Lower leg skin (tissue), 4 donors: ENCODE measurements around the gene CARD10. TPM values are rescaled to one million over a fixed set of nuclear protein-coding genes. Genes with fewer than 3 reads are reported as not detected.
A peak's percentile ranks its signal among the peaks of the same experiment; 100 is the strongest.
"Not testable (repeated sequence)": the region's sequence is repeated elsewhere in the genome, so short reads cannot be mapped to it uniquely, and the experiment has no call there.

ENCODE experiments used
- DNase-seq, 2 donors: peaks; one replicate each; pipeline ENCODE4 v3.0.0-alpha.2; 2019; ENCODE audit warnings: low spot score in 2 of 2
- H3K4me3 ChIP-seq: fragments of 200-600 bp; sonication (generic); 2 replicates; pipeline ENCODE4 v1.5.1; 2017; ENCODE audit warnings: mild to moderate bottlenecking, low read depth; ENCODE audit not compliant: poor library complexity, severe bottlenecking
- POLR2A ChIP-seq, 2 donors: fragments of 450-650 bp; IDR thresholded peaks; one replicate each; pipeline ENCODE4 v1.6.1; 2016 to 2017; ENCODE audit warnings: antibody characterized with exemption in 2 of 2, mild to moderate bottlenecking in 1 of 2, moderate library complexity in 1 of 2
- WGBS, 2 donors: methylation state at CpG; one replicate each; pipeline ENCODE4 v1.1.5; 2018; 5-methylcytosine and 5-hydroxymethylcytosine counted together
- intact Hi-C: fragments of 100-400 bp; cut with DNase I; formaldehyde crosslinking; loops from one replicate; pipeline ENCODE4 v1.15.0; 2023; ENCODE audit warnings: low total_unique reads
- total RNA-seq, 4 donors: library from RNA; depleted of rRNA; stranded (reverse); fragments of >200 nt; gene quantifications; one replicate each; pipeline ENCODE4 v1.1.0, GENCODE V29; 2016
- TF ChIP-seq, protein P1 (sequence below), 3 donors: fragments of 450-650 bp; IDR thresholded peaks; one replicate each; pipeline ENCODE4 v1.5.1; 2016; ENCODE audit warnings: antibody characterized with exemption in 3 of 3, mild to moderate bottlenecking in 3 of 3, moderate library complexity in 2 of 3

Gene CARD10
- total RNA-seq, 4 donors from 2014 or later = 13.2 to 22.5 (median 18.6) TPM

DNA sequence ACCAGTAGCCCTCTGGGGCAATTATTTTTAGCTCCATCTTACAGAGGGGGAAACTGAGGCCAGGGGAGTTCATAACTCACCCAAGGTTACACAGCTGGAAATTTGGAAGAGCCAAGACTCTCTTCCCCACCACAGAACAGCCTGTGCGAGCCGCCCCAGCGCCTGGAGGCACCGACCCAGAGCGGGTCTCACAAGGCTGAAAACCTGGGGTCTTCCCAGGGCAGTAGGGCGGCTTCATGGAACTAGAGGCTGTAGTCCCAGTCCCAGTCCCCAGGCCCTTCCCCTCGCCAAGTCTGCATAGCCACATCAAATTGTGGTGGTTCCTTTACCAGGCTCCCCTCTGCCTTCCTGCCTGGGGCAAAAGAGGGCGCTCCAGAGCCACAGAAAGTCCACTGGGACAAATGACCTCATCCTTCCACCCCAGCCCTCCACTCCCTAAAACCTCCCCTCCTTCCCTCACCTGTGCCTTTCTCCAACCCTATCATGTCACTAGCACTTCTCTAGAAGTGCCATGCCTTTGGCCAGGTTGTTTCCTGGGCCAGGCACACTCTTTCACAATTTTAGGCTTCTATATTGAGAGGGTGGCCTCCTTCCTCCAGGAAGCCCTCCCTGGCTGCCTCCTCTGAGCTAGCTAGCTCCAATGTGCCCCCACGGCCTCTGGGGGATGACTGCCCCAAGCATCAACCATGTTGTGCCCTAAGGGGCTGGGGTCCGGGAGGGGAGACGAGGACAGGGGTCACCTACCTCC, 25.9 kb upstream of the CARD10 start:
- whole genome bisulfite sequencing, 2 donors = 33 to 46% methylated on average over 11 of the region's 11 CpGs

DNA sequence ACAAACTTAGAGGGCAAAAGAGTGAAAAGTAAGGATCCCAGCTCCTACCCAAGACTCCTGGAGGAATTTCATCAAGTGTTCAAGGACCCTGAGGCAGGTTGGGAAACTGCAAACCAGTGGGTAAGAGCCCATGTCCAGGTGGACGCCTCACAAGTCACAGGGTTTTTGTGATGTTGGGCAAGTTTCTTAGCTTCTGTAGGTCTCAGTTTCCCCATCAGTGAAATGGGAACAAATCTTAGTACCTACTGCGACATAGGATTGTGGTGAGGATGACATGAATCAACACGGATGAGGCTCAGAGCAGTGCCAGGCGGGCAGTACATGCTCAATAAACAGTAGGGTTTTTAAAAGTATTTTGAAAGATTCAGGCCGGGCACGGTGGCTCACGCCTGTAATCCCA, 23.7 kb upstream of the CARD10 start:
- TF ChIP-seq POLR2A (IDR thresholded peaks at IDR 0.05) = no peak
- TF ChIP-seq, protein P1, sequence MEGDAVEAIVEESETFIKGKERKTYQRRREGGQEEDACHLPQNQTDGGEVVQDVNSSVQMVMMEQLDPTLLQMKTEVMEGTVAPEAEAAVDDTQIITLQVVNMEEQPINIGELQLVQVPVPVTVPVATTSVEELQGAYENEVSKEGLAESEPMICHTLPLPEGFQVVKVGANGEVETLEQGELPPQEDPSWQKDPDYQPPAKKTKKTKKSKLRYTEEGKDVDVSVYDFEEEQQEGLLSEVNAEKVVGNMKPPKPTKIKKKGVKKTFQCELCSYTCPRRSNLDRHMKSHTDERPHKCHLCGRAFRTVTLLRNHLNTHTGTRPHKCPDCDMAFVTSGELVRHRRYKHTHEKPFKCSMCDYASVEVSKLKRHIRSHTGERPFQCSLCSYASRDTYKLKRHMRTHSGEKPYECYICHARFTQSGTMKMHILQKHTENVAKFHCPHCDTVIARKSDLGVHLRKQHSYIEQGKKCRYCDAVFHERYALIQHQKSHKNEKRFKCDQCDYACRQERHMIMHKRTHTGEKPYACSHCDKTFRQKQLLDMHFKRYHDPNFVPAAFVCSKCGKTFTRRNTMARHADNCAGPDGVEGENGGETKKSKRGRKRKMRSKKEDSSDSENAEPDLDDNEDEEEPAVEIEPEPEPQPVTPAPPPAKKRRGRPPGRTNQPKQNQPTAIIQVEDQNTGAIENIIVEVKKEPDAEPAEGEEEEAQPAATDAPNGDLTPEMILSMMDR (IDR thresholded peaks at IDR 0.05) = no peak
- 92 to 93% methylated on average over 7 of the region's 7 CpGs for WGBS, 2 donors
- H3K4me3 ChIP-seq = no peak overlapping the region
- intact Hi-C loops = loop anchor here (10.0 kb wide), 1 partner anchor 52 kb away; no protein-coding TSS in a partner anchor
- no peak for DNase-seq

More for the DNA sequence above, 25.9 kb upstream of the CARD10 start:
- TF ChIP-seq, protein P1 (IDR thresholded peaks at IDR 0.05) = peak in 1 of 3 donors; percentile 18
- no peak for TF ChIP-seq POLR2A (IDR thresholded peaks at IDR 0.05)
- peak in 1 of 2 donors; percentile 89 for DNase-seq
- intact Hi-C loops = loop anchor here (10.0 kb wide), 1 partner anchor 50 kb away; no protein-coding TSS in a partner anchor
- H3K4me3 ChIP-seq = no peak overlapping the region

DNA sequence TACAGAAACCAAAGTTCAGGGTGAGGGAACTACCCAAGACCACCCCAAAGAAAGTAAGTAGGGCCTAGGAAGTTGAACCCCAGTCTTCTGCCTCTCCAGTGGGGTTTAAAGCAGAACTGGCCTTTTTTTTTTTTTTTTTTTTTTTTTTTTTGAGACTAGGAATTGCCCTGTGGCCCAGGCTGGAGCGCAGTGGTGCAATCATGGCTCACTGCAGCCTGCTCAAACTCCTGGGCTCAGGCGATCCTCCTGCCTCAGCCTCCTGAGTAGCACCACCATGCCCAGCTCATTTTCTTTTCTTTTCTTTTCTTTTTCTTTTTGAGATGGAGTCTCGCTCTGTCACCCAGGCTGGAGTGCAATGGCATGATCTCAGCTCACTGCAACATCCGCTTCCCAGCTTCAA, 23.2 kb upstream of the CARD10 start:
- 85 to 91% methylated on average over 4 of the region's 4 CpGs for WGBS, 2 donors
- intact Hi-C loops = loop anchor here (10.0 kb wide), 1 partner anchor 52 kb away; no protein-coding TSS in a partner anchor
- H3K4me3 ChIP-seq = not testable (repeated sequence)

DNA sequence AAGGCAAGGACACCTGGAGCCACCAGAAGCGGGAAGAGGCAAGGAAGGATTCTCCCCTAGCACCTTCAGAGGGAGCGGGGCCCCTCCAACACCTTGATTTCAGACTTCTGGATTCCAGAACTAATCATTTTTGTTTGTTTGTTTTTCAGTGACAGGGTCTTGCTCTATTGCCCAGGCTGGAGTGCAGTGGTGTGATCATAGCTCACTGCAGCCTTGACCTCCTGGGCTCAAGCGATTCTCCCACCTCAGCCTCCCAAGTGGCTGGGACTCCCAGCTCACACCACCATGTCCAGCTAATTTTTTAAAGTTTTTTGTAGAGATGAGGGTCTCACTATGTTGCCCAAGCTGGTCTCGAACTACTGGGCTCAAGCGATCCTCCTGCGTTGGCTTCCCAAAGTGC, 20.6 kb upstream of the CARD10 start:
- intact Hi-C loops = loop anchor here (10.0 kb wide), 1 partner anchor 55 kb away; no protein-coding TSS in a partner anchor
- DNase-seq, H3K4me3 ChIP-seq: not testable (repeated sequence)
- 95 to 96% methylated on average over 6 of the region's 6 CpGs for WGBS, 2 donors

More for the DNA sequence above, 23.2 kb upstream of the CARD10 start:
- DNase-seq = not testable (repeated sequence)

DNA sequence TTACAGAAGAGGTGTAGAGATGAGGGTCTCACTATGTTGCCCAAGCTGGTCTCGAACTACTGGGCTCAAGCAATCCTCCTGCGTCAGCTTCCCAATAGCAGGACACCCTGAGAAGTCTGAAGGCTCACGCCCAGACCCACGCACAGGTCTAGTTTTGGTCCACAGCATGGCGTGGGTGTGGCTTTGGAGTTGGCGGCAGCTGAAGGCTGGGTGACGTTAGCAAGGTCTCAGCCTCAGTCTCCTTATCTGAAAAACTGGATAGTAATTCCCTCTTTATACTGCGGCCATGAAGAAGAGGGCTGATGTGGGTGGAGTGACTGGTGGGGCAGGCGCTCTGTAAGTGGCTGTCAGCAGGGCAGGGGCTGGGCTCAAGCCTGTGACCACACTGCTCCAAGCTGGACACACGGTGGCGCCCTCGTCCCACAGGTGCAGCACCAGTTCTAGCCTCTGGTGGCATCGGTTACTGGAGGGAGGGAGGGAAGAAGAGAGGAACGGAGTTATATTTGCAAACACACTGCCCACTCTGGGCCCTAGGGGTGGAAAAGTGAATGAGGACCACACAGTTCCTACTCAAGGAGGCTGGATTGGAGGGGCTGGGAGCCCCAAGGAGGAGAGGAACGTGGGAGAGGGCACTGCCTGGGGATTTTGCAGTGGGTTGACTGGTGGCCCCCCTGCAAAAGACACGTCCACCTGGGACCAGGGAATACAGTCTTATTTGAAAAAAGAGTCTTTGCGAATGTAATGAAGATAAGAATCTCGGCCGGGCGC, 19.6 kb upstream of the CARD10 start:
- 14 to 19% methylated on average over 20 of the region's 20 CpGs for WGBS, 2 donors
- TF ChIP-seq, protein P1 (IDR thresholded peaks at IDR 0.05) = peak in 2 of 3 donors; percentile 56 to 97
- no peak for TF ChIP-seq POLR2A (IDR thresholded peaks at IDR 0.05)
- peak; percentile 90 to 98 for DNase-seq
- no peak overlapping the region for H3K4me3 ChIP-seq
- intact Hi-C loops = no loop called here

DNA sequence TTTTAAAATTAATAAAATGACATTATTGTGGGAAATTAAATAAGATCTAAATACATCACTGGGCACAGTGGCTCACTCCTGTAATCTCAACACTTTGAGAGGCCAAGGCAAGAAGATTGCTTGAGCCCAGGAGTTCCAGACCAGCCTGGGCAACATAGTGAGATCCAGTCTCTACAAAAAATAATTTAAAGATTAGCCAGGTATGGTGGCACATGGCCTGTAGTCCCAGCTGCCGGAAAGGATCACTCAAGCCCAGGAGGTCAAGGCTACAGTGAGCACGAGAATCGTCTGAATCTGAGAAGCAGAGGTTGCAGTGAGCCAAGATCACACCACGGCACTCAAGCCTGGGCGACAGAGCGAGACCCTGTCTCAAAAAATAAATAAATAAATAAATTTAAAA, 15.9 kb upstream of the CARD10 start:
- intact Hi-C loops = no loop called here
- 96 to 97% methylated on average over 6 of the region's 6 CpGs for WGBS, 2 donors

More for the DNA sequence above, 15.9 kb upstream of the CARD10 start:
- H3K4me3 ChIP-seq = no peak overlapping the region
- TF ChIP-seq, protein P1 (IDR thresholded peaks at IDR 0.05) = no peak
- TF ChIP-seq POLR2A (IDR thresholded peaks at IDR 0.05) = no peak
- DNase-seq = no peak
